WI38 (cell line): ENCODE data around the gene PHLDB3.

Experiments
- H3K4me3 ChIP-seq: 2 replicates; pipeline ENCODE4 v1.5.1; 2011; ENCODE audit warnings: low read depth, mild to moderate bottlenecking, control low read depth, low read length
- CTCF ChIP-seq: IDR thresholded peaks from 2 replicates; pipeline ENCODE4 v1.5.1; 2012; ENCODE audit warnings: low read depth, mild to moderate bottlenecking, control low read depth, low read length

Gene PHLDB3

DNA sequence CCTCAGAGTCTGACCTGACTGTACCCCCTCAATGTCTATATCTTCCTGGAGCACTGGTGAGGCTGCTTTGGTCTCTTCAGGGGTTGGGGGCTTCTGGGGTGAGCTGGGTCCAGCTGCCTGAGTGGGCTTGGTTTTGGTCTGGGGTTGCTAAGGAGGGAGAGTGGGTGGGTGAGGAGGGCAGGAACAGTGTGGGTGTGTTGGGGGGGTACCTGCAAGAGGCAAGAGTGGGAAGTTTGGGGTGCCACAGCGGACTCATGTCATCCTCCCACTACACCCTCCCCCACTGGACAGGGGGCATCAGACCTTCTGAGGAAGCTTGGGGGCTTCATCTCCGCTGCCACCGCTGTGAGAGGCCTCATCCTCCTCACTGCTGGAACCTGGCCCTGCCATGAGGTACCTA lies 42.0 kb upstream of the PHLDB3 start:
- no peak for TF ChIP-seq CTCF
- no peak overlapping the region for H3K4me3 ChIP-seq

DNA sequence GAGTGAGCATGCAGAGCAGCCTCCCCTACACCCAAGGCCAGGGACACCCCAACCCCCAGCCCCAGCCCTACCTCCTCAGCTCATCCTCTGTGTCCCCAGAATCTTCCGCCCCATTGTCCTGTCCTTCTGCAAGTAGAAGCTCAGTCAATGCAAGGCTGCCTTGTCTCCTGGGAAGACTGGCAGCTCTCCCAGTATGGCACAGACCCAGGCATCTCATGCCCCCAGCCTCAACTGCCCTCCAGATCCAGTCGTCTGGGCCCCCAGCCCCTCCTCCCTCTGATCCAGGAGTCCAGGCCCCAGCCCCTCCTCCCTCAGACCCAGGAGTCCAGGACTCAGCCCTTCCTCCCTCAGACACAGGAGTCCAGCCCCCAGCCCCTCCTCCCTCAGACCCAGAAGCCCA lies 41.4 kb upstream of the PHLDB3 start:
- no peak for TF ChIP-seq CTCF
- no peak overlapping the region for H3K4me3 ChIP-seq

DNA sequence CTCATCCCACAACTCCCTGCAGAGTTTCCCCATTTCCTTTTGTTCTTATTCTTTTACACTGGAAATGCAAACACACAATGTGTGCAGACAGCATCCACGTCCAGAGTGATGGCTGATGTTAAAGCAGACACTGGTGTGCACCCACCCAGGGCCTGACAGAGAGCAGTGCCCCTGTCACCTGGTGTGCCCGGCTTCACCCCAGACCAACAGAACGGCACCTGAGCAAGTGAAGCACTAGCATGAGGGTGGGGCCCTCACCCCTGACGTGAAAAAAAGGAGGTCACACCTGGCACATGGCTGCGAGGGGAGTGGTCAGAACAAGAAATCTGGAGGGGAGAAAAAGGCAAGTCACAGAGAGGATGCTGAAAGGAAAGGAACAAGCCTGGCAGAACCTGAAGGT lies 40.7 kb upstream of the PHLDB3 start:
- no peak overlapping the region for H3K4me3 ChIP-seq
- TF ChIP-seq CTCF = no peak

GRCh38 chr19:43544077-43544476 lies 39.5 kb upstream of the PHLDB3 start:
- no peak for TF ChIP-seq CTCF
- H3K4me3 ChIP-seq = no peak overlapping the region

- H3K4me3 ChIP-seq = no peak overlapping the region
- no peak for TF ChIP-seq CTCF
Measured at GRCh38 chr19:43541920-43542650, 37.5 kb upstream of the PHLDB3 start.

DNA sequence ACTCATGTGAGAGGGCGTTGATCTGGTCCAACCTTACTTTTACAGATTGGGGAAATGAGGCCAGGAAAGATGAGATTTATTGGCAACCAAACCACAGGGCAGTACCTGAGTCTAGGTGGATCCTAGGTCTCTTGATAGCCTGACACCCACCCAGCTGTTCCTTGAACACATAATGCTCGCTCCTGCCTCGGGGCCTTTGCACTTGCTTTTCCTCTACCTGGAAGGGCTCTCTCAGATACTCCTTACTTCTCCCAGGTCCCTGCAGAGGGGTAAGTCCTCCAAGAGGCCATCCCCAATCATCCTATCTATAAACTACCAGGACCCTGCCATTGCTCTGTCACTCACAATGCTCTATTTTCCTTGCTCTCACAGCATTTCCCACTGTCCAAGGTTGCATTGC lies 35.8 kb upstream of the PHLDB3 start:
- no peak overlapping the region for H3K4me3 ChIP-seq
- TF ChIP-seq CTCF = no peak

DNA sequence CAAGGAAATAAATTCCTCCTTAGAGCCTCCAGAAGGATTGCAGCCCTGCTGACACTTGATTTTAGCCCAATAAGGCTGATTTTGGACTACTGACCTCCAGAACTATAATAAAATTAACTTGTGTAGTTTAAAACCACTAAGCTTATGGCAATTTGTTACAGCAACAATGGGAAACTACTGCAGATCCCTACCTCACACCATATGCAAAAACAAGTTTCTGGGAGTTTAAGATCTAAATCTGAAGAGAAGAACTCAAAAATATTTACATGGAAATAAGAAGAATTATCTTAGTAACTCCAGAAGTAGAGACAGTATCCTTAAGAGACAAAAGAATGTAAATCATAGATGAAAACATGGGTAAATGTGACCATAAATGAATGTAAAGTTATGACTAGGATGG lies 34.4 kb upstream of the PHLDB3 start:
- TF ChIP-seq CTCF = no peak
- H3K4me3 ChIP-seq = no peak overlapping the region
